ENCODE results near the gene TCF7L2. TPM values are rescaled to one million over a fixed set of nuclear protein-coding genes. Genes with fewer than 3 reads are reported as not detected.

Gene TCF7L2
- polyA plus RNA-seq, 3 donors, result 2.1 to 23.5 (median 6.1) TPM

- no peak overlapping the region for H3K27ac ChIP-seq (ENCODE audit: low read depth in 1 of 2, low read length in 2 of 2)
These were observed 266.1 kb downstream of the TCF7L2 start for GRCh38 chr10:113216102-113216501.

More at GRCh38 chr10:113216102-113216501, 266.1 kb downstream of the TCF7L2 start:
- Mint-ChIP-seq H3K4me3 (no peak overlapping the region), H3K27me3 (ENCODE audit: low read depth in 3 of 3) (no peaks in the 10 kb centered on the region), H3K36me3 (no peaks in the 10 kb centered on the region), H3K27ac (no peak overlapping the region), H3K4me1 (peaks cover 4% of the 10 kb centered on the region), H3K9me3 (peaks cover 0 to 6% (median 1%) of the 10 kb centered on the region in 7 donors)
- 10% methylated on average over 2 of the region's 3 CpGs for WGBS (ENCODE audit: insufficient coverage)
- Histone ChIP-seq H4K20me1 (ENCODE audit: insufficient read depth, low read length) (no peaks in the 10 kb centered on the region), H3K79me2 (ENCODE audit: insufficient read depth, low read length) (no peaks in the 10 kb centered on the region), H2AFZ (ENCODE audit: insufficient read depth, low read depth, low read length, poor library complexity, severe bottlenecking) (peak overlapping the region; percentile 29), H3K4me3 (replicated peaks in 1 of 3; ENCODE audit: low read depth in 2 of 3, low read length in 3 of 3) (no peak overlapping the region), H3K9me3 (replicated peaks in 1 of 2; ENCODE audit: control insufficient read depth in 1 of 2, insufficient read depth in 1 of 2, low read length in 2 of 2) (no peaks in the 10 kb centered on the region), H3K36me3 (replicated peaks in 1 of 2; ENCODE audit: control insufficient read depth in 1 of 2, insufficient read depth in 2 of 2, low read length in 2 of 2) (no peaks in the 10 kb centered on the region), H3K4me2 (replicated peaks; ENCODE audit: extremely low read depth, low read length, poor library complexity, severe bottlenecking) (no peak overlapping the region), H3K4me1 (ENCODE audit: control insufficient read depth in 1 of 2, insufficient read depth in 2 of 2, low read length in 2 of 2) (no peaks in the 10 kb centered on the region), H3K9ac (ENCODE audit: insufficient read depth, low read length, poor library complexity, severe bottlenecking) (no peak overlapping the region), H3K27me3 (ENCODE audit: control insufficient read depth in 2 of 2, insufficient read depth in 2 of 2, low read length in 2 of 2) (no peaks in the 10 kb centered on the region)
- DNase-seq, result peak in 1 of 3 donors; percentile 19
- intact Hi-C loops (cut with micrococcal nuclease), result no loop called here
- TF ChIP-seq CTCF (IDR thresholded peaks at IDR 0.05), result peak; percentile 25
